AG04449 (cell line): ENCODE measurements around the gene TMEM234.

ENCODE experiments used
- CTCF ChIA-PET: fragments of 350-600 bp; formaldehyde crosslinking; extraction: SDS; loops from one replicate; lab custom pipeline; 2021; ENCODE audit warnings: antibody characterized with exemption; lab: Yijun Ruan, JAX
- POLR2A ChIA-PET: fragments of 400-600, 350-600 bp; formaldehyde crosslinking; extraction: SDS; loops from one replicate; lab custom pipeline; 2020; ENCODE audit warnings: antibody characterized with exemption, inconsistent platforms; lab: Yijun Ruan, JAX
- DNase-seq: peaks from one replicate; pipeline ENCODE4 v3.0.0-alpha.2; 2010; ENCODE audit warnings: low read depth, low spot score
- H3K4me3 ChIP-seq: 2 replicates; pipeline ENCODE4 v1.5.1; 2011; ENCODE audit warnings: low read depth, mild to moderate bottlenecking, control low read depth, low read length
- CTCF ChIP-seq: IDR thresholded peaks from one replicate; pipeline ENCODE4 v1.5.1; 2011; ENCODE audit warnings: mild to moderate bottlenecking, moderate library complexity, low read length, control low read depth, inconsistent platforms; ENCODE audit not compliant: insufficient read depth; ENCODE audit errors: missing control alignments

The TMEM234 gene

GRCh38 chr1:32186077-32186476 lies 36.1 kb downstream of the TMEM234 start:
- CTCF ChIA-PET, result interaction anchor here (1.5 kb wide), 1 partner anchor 29 kb away, joined by 4 read pairs; no protein-coding TSS in a partner anchor
- H3K4me3 ChIP-seq, result no peak overlapping the region
- no peak for TF ChIP-seq CTCF
- POLR2A ChIA-PET, result no interaction called here
- DNase-seq, result no peak

GRCh38 chr1:32184650-32185049 lies 37.5 kb downstream of the TMEM234 start:
- ChIA-PET POLR2A (interaction anchor here (0.6 kb wide), 1 partner anchor 152 kb away, joined by 3 read pairs; the partner anchor contains the start of gene MARCKSL1), CTCF (interaction anchor here (1.0 to 1.4 kb wide), 2 partner anchors 10 to 32 kb away, joined by 3 to 5 read pairs; no protein-coding TSS in a partner anchor)
- H3K4me3 ChIP-seq, result no peak overlapping the region
- TF ChIP-seq CTCF, result no peak
- DNase-seq, result no peak

GRCh38 chr1:32182060-32182459 lies 40.1 kb downstream of the TMEM234 start:
- TF ChIP-seq CTCF, result no peak
- ChIA-PET CTCF (interaction anchor here (1.2 to 1.3 kb wide), 2 partner anchors 16 to 17 kb away, joined by 3 read pairs; no protein-coding TSS in a partner anchor), POLR2A (interaction anchor here (0.6 to 0.7 kb wide), 2 partner anchors 18 to 77 kb away, joined by 3 to 4 read pairs; partner anchors contain the start of gene CCDC28B)
- H3K4me3 ChIP-seq, result peak overlapping the region; percentile 71
- no peak for DNase-seq

GRCh38 chr1:32181563-32181962 lies 40.6 kb downstream of the TMEM234 start:
- TF ChIP-seq CTCF, result no peak
- H3K4me3 ChIP-seq, result peak overlapping the region; percentile 71
- POLR2A ChIA-PET, result interaction anchor here (0.6 kb wide), 1 partner anchor 76 kb away, joined by 3 read pairs; no protein-coding TSS in a partner anchor
- CTCF ChIA-PET, result interaction anchor here (1.3 kb wide), 1 partner anchor 17 kb away, joined by 3 read pairs; no protein-coding TSS in a partner anchor
- no peak for DNase-seq

GRCh38 chr1:32181065-32181464 lies 41.1 kb downstream of the TMEM234 start:
- ChIA-PET CTCF (interaction anchor here (1.2 to 1.3 kb wide), 2 partner anchors 18 to 70 kb away, joined by 3 to 4 read pairs; no protein-coding TSS in a partner anchor), POLR2A (interaction anchor here (1.2 to 2.4 kb wide), 3 partner anchors 16 to 151 kb away, joined by 5 to 18 read pairs (median 11); partner anchors contain the start of gene CCDC28B)
- H3K4me3 ChIP-seq, result peak overlapping the region; percentile 71
- TF ChIP-seq CTCF, result no peak
- DNase-seq, result no peak
